Measurements from ENCODE around the gene CCR9.

The CCR9 gene

DNA sequence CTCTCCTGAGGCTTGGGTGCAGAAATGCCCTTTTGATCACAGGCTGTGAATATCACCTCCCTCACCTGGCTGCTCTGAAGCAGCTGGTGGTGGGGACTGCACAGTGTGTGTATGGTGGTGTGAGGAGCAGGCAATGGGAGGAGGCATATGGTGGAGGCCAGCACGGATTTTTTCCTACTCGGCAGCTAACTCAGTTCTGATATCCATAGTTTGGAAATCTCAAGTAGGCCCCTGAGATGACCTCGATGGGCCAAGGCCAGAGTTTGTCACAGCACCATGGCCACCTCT, 35.6 kb downstream of the CCR9 start:
- no peak overlapping the region for H3K4me3 ChIP-seq (ENCODE audit: low read depth, low read length)
- TF ChIP-seq, protein P1, sequence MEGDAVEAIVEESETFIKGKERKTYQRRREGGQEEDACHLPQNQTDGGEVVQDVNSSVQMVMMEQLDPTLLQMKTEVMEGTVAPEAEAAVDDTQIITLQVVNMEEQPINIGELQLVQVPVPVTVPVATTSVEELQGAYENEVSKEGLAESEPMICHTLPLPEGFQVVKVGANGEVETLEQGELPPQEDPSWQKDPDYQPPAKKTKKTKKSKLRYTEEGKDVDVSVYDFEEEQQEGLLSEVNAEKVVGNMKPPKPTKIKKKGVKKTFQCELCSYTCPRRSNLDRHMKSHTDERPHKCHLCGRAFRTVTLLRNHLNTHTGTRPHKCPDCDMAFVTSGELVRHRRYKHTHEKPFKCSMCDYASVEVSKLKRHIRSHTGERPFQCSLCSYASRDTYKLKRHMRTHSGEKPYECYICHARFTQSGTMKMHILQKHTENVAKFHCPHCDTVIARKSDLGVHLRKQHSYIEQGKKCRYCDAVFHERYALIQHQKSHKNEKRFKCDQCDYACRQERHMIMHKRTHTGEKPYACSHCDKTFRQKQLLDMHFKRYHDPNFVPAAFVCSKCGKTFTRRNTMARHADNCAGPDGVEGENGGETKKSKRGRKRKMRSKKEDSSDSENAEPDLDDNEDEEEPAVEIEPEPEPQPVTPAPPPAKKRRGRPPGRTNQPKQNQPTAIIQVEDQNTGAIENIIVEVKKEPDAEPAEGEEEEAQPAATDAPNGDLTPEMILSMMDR (IDR thresholded peaks at IDR 0.05; ENCODE audit: control insufficient read depth, extremely low read depth, insufficient read depth) = no peak
- no peak for DNase-seq (ENCODE audit: low read depth)

DNA sequence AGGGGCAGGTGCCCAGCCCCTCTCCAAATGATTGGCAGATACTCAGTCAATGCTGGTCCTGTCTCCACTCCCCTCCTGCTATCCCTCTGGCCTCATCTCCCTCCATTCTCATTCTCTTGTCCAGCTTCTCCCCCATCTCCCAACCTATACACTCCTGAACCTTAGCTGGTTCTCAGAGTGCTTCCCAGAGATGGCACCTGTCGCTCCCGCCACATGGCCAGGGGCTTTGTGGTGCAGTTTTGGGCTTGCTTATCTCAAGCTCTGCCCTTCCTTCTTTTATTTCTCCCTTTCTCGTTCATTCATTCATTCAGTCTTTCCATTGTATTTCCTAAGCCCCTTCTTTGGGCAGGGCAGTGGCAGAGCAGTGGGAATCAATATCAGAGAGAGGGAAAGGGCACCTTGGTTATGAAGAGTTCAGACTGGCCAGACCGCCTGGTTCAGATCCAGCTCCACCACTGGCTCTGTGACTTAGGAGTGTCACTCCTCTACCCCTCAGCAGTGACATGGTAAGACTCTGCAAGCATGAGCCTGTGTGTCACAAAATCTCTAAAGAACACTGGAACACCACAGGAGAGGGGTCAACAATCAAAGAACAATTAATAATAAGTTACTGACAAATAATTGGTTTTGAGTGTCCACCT, 36.7 kb downstream of the CCR9 start:
- DNase-seq (ENCODE audit: low read depth) = no peak
- H3K4me3 ChIP-seq (ENCODE audit: low read depth, low read length) = no peak overlapping the region
- TF ChIP-seq, protein P1 (IDR thresholded peaks at IDR 0.05; ENCODE audit: control insufficient read depth, extremely low read depth, insufficient read depth) = no peak

DNA sequence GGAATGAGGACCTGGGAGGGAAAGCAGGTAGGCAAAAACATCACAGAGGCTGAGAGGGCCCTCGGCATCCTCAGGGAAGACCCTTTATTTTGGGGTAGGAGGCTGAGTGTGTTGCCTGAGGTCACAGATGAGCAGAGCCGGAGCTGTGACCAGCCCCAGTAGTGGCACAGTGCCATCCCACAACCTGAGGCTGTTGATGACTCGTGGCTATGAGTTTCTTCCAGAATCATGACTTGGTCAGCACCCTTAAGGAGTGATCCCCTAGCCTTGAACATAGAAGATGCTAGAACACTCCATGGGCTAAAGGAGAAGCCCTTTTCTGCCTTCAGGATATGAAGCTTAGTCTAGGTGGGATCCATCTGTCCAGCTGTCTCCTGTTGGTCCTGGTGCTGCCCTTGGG, 37.4 kb downstream of the CCR9 start:
- TF ChIP-seq, protein P1 (IDR thresholded peaks at IDR 0.05; ENCODE audit: control insufficient read depth, extremely low read depth, insufficient read depth) = no peak
- no peak overlapping the region for H3K4me3 ChIP-seq (ENCODE audit: low read depth, low read length)
- no peak for DNase-seq (ENCODE audit: low read depth)

DNA sequence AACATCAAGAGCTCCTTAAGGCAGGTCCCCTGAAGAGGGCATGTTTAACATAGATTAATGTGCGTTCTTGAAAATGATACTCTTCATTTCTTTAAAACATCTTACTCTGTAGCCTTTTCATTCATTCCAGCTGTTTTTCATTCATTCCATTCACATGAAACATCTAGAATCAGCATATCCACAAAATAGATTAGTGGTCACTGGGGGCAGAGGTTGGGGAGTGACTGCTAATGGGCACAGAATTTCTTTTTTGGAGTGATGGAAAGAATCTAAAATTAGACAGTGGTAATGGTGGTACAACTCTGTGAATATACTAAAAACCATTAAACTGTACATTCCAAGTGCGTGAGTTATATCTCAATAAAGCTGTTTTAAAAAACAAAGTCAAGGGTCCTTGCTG, 41.5 kb downstream of the CCR9 start:
- TF ChIP-seq, protein P1 (IDR thresholded peaks at IDR 0.05; ENCODE audit: control insufficient read depth, extremely low read depth, insufficient read depth) = no peak
- H3K4me3 ChIP-seq (ENCODE audit: low read depth, low read length) = no peak overlapping the region
- DNase-seq (ENCODE audit: low read depth) = no peak

DNA sequence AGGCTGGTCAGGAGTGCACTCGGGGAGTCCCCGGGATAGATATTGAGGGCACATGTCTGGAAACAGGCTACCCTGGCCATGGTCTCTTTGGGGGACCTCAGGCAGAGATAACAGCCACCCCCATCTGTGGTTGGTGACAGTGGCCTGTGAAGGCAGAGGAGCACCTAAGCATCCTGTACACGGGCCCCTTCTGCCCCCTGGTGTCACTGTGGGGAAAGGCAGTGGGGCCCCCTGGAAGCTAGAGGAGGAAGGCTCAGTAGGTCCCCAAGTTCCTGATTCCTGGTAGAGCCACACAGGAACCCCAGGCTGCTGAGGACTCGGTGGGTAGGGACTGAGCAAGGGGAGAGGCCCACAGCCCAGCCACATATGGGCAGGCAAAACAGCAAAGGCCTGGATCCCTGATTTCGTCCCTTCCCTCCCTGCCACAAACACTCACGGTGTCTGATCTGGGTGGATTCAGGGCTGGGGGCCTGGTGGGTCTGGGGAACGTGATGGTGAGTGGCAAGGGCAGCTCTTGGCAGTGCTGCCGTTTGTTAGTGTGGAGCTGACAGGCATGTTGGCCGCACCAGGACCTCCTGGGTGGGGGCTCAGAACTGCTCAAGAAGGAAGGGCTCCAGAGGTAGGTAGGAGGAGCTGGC, 42.8 kb downstream of the CCR9 start:
- no peak for DNase-seq (ENCODE audit: low read depth)
- TF ChIP-seq, protein P1 (IDR thresholded peaks at IDR 0.05; ENCODE audit: control insufficient read depth, extremely low read depth, insufficient read depth) = peak; percentile 80
- H3K4me3 ChIP-seq (ENCODE audit: low read depth, low read length) = no peak overlapping the region

DNA sequence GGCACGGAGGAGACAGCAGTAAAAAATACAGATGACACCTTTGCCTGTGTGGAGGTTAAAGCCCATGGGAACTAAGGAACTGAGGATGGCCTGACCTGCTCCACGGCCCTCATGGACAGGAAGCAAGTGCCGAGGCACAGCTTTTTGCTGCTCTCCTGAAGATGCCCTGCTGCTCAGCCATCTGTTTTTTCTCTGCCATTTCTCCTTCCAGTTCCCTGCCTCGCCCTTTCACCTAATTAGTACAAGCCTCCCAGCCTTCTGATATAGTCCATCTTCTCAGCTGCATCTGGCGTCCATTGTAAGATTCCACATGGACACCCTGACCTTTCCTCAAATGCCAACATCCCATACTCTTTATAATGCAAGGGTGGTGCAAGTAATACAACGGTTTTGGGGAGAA, 45.2 kb downstream of the CCR9 start:
- H3K4me3 ChIP-seq (ENCODE audit: low read depth, low read length) = no peak overlapping the region
- DNase-seq (ENCODE audit: low read depth) = no peak
- TF ChIP-seq, protein P1 (IDR thresholded peaks at IDR 0.05; ENCODE audit: control insufficient read depth, extremely low read depth, insufficient read depth) = no peak

DNA sequence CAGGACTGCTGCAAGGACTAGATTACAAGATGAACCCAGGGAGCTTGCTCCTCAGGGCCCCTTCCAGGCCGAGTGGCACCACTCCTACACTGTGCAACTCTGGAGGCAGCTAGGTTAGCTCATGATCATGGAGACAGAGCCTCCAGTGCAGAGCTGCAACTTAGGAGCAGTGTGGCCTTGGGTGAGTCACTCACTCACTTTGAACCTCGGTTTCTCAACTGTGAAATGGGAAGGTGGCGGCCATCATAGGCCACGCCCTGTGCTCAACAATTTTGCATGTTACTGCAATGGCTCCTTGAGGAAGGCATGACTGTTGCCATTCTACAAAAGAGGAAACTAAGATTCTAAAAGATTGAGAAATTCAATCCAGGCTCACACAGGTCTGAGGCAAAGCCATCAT, 45.8 kb downstream of the CCR9 start:
- no peak overlapping the region for H3K4me3 ChIP-seq (ENCODE audit: low read depth, low read length)
- DNase-seq (ENCODE audit: low read depth) = no peak
- TF ChIP-seq, protein P1 (IDR thresholded peaks at IDR 0.05; ENCODE audit: control insufficient read depth, extremely low read depth, insufficient read depth) = no peak
